NCI-H2107 treated with DMSO at 0.1 percent for 48 hours (cell line): ENCODE data around the gene RLN2.
"Not testable (repeated sequence)": the region's sequence is repeated elsewhere in the genome, so short reads cannot be mapped to it uniquely, and the experiment has no call there.

Source experiments
- DNase-seq: peaks from one replicate; lab custom pipeline; 2025; ENCODE audit not compliant: unreplicated experiment; lab: John Stamatoyannopoulos, UW

Gene RLN2, protein sequence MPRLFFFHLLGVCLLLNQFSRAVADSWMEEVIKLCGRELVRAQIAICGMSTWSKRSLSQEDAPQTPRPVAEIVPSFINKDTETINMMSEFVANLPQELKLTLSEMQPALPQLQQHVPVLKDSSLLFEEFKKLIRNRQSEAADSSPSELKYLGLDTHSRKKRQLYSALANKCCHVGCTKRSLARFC

DNA sequence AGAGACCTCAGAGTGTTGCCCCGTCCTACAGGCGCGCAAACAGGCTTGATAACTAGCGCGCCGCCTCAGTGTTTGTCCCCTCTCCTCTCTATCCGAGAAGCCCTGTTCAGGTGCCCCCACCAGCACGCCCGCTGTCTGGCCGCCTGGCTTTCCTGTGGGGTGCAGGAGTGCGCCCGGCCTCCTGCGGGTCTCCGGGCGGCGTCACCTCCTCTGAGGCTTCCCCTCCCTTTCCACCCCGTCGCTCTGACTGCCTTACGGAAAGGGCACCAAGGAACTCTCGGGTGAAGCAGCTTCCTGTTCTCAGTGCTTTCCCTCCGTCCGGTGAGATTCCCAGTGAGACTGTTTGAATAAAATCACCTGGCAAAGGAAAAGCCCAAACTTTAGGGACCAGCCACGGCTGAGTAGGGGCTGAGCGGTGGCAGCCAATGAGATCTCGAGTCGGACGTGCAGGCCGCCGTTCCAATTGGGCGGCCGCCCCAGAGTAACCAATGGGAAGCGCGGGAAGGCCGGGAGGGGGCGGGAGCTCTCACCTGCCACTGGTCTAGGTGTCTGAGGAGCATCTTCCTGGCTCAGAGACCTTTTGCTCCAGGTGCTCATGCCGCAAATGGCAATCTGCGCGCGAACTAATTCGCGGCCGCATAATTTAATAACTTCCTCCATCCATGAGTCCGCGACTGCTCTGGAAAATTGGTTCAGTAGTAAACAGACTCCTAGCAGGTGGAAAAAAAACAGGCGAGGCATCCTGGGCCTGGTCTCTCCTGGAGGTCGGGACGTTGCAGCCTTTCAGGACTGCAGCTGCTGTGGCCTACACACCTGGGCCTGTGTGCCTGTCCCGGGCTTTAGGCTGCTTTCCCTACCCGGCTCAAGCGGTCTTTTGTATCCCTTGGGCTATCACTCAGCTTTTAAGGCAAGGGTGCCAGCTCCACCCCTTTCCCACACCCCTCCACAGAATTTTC lies at the start of gene RLN2:
Gene RLN2 (minus strand): TSS at position 877 of the 956 bp plus-strand sequence. CDS start 136 bp downstream, at position 741.
- DNase-seq = not testable (repeated sequence)

DNA sequence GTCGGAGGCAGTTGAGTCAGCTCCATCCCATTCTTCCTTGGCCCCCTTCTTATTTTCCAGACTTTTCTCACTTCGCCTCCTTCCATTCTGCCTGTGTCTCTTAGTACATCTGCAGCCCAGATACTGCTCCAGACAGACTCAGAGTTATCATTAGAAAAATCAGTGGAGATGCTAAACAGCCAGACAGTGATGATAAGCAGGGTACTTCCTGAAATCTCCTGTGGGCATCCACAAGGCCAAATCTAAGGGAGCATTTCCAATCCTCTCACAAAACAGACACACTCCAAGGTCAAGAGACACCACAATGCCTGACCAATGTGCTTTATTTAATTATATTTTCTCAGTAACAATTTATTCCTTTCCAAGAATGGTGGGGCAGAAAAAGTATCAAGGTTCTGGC lies 49.7 kb upstream of the RLN2 start:
- DNase-seq = no peak

- DNase-seq = no peak
Observed at GRCh38 chr9:5352637-5353248, 48.2 kb upstream of the RLN2 start.

DNA sequence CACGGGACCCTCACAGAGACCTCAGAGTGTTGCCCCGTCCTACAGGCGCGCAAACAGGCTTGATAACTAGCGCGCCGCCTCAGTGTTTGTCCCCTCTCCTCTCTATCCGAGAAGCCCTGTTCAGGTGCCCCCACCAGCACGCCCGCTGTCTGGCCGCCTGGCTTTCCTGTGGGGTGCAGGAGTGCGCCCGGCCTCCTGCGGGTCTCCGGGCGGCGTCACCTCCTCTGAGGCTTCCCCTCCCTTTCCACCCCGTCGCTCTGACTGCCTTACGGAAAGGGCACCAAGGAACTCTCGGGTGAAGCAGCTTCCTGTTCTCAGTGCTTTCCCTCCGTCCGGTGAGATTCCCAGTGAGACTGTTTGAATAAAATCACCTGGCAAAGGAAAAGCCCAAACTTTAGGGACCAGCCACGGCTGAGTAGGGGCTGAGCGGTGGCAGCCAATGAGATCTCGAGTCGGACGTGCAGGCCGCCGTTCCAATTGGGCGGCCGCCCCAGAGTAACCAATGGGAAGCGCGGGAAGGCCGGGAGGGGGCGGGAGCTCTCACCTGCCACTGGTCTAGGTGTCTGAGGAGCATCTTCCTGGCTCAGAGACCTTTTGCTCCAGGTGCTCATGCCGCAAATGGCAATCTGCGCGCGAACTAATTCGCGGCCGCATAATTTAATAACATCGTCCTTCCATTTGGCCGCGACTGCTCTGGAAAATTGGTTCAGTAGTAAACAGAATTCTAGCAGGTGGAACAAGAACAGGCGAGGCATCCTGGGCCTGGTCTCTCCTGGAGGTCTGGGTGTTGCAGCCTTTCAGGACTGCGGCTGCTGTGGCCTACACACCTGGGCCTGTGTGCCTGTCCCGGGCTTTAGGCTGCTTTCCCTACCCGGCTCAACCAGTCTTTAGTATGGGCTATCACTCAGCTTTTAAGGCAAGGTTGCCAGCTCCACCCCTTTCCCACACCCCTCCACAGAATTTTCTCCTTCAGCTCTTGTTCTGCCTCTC lies 34.8 kb upstream of the RLN2 start, which contains the start of gene RLN1:
Gene RLN1 (minus strand): TSS at position 885 of the 990 bp plus-strand sequence. CDS start 130 bp downstream, at position 755.
- DNase-seq = not testable (repeated sequence)

DNA sequence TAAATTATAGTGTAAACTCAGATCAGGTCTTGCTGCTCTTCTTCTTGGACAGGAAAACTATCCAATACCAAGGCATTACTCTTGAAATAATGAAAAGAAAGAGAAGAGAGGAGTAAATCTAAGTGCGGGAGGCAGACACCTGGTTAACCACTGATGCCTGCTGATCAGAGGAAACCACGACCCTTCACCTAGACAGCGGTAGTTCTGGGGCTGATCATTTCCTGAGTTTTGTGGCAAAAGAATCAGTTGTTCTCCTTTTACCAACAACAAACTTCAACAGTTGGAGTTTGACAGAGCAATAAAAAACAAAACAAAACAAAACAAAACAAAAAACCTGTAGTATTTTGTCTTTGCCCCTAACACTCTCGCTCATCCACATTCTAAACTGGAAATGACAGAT lies 32.2 kb upstream of the RLN2 start:
- no peak for DNase-seq

DNA sequence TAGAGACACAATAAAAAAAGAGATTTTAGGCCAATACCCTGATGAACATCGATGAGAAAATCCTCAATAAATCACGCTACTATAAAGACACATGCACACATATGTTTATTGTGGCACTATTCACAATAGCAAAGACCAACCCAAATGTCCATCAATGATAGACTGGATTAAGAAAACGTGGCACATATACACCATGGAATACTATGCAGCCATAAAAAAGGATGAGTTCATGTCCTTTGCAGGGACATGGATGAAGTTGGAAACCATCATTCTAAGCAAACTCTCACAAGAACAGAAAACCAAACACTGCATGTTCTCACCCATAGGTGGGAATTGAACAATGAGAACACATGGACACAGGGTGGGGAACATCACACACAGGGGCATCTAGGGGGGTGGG lies 26.8 kb upstream of the RLN2 start:
- DNase-seq = not testable (repeated sequence)

GRCh38 chr9:5326893-5327548 lies 22.5 kb upstream of the RLN2 start:
- DNase-seq = no peak

- DNase-seq = no peak
Observed at GRCh38 chr9:5326187-5326586, 21.7 kb upstream of the RLN2 start.

- DNase-seq = not testable (repeated sequence)
Observed at GRCh38 chr9:5321601-5322000, 17.1 kb upstream of the RLN2 start.

GRCh38 chr9:5321058-5321457 lies 16.5 kb upstream of the RLN2 start:
- no peak for DNase-seq

- DNase-seq = not testable (repeated sequence)
Observed at GRCh38 chr9:5316406-5316805, 11.9 kb upstream of the RLN2 start.

- no peak for DNase-seq
Observed at GRCh38 chr9:5315187-5315923, 10.8 kb upstream of the RLN2 start.

DNA sequence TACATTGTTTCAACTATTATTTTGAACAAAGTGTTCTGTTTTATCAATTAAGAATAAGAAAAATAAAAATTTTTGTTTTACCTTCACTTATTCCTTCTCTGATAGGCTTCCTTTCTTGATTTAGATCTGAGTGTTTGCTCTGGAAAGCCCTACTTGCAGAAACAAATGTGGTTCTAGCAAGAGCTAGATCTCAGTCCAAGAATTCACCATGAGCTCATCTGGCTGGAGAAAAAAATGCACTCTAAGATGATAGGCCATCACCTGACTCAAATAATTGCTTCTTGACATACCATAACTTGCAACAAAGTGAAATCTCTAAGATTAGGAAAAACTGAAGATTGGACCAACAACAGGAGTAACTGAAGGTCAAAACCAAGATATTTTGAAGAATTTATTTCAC lies 6.3 kb upstream of the RLN2 start:
- DNase-seq = no peak

DNA sequence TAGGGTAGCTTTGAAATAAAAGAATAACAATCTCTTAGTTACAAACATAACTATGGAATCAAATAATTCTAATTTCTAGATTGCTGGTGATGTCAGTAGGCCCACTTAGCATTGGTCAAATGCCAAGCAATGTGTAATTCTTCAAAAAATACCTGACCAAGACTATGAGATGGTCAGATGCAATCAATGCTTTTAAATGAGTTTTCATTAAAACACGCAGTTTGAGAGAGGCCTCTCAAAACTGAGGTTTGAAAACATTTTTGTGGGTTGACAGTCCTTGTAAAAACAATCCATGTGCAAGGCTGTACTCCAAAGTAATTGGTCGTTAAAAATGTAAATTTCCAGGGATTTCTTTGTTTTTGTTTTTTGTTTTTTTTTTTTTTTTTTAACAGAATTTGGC lies 1.2 kb upstream of the RLN2 start:
- DNase-seq = no peak

GRCh38 chr9:5301544-5301943 lies 3.0 kb downstream of the RLN2 start:
- no peak for DNase-seq

- DNase-seq = no peak
Observed at GRCh38 chr9:5292141-5292540, 12.4 kb downstream of the RLN2 start.

DNA sequence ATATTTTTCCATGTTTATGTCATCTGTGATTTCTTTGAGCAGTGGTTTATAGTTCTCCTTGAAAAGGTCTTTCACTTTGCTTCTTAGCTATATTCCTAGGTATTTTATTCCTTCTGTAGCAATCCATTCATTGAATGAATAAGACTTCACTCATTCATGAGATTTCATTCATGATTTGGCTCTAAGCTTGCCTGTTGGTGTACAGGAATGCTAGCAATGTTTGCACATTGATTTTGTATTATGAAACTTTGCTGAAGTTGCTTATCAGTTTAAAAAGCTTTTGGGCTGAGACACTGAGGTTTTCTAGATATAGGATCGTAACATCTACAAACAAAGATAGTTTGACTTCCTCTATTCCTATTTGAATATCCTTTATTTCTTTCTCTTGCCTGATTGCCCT lies 15.9 kb downstream of the RLN2 start:
- DNase-seq = no peak

GRCh38 chr9:5286262-5286661 lies 18.3 kb downstream of the RLN2 start:
- no peak for DNase-seq

DNA sequence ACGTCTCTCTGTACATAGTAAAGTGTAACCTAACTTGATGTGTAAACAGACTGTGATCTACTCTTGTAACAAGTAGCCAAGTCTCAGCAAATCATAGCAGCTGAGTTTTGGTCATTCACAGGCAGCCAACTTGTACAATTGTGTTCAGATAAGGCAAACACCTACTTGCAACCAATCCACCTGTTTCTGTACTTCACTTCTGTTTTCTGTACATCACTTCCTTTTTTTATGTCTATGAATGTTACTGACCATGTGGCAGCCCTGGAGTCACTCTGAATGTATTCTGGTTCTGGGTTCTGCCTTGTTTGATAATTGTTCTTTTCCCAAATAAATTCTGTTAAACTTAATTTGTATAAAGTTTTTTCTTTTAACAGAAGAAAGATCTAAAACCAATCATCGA lies 26.0 kb downstream of the RLN2 start:
- no peak for DNase-seq
